Fibroblast of lung (primary cell): Measurements from ENCODE around the gene MUSK. TPM values are rescaled to one million over a fixed set of nuclear protein-coding genes. Genes with fewer than 3 reads are reported as not detected.

Source experiments
- DNase-seq, 2 donors: peaks; one replicate each; pipeline versions ENCODE4 v3.0.0 to v3.0.0-alpha.2; 2010; ENCODE audit warnings: low read depth in 2 of 2
- H2AFZ ChIP-seq: 2 replicates; pipeline ENCODE4 v1.5.1; 2012; ENCODE audit warnings: low read length, control low read depth, inconsistent platforms
- H3K27ac ChIP-seq: 2 replicates; pipeline ENCODE4 v1.5.1; 2011; ENCODE audit warnings: low read length, control low read depth; ENCODE audit not compliant: insufficient read depth
- H3K27me3 ChIP-seq: 2 replicates; pipeline ENCODE4 v1.5.1; 2011; ENCODE audit warnings: mild to moderate bottlenecking, low read length; ENCODE audit not compliant: control insufficient read depth, insufficient read depth
- H3K36me3 ChIP-seq: 2 replicates; pipeline ENCODE4 v1.5.1; 2011; ENCODE audit warnings: low read length; ENCODE audit not compliant: control insufficient read depth, insufficient read depth
- H3K4me1 ChIP-seq: 2 replicates; pipeline ENCODE4 v1.5.1; 2011; ENCODE audit warnings: low read length; ENCODE audit not compliant: control insufficient read depth, insufficient read depth; ENCODE audit errors: extremely low read depth
- H3K4me2 ChIP-seq: 2 replicates; pipeline ENCODE4 v1.5.1; 2011; ENCODE audit warnings: low read length, control low read depth; ENCODE audit not compliant: insufficient read depth; ENCODE audit errors: extremely low read depth
- H3K4me3 ChIP-seq, 4 experiments: fragments of 200-600 bp in 1 of 4; sonication (generic) in 1 of 4; replicated peaks in 1 of 4; 2 replicates each; pipeline ENCODE4 v1.5.1; 2011 to 2016; ENCODE audit warnings: low read length in 4 of 4, low read depth in 3 of 4, mild to moderate bottlenecking in 3 of 4, control low read depth in 2 of 4, inconsistent platforms in 1 of 4, mixed read lengths in 1 of 4; ENCODE audit not compliant: insufficient read depth in 1 of 4; ENCODE audit errors: control extremely low read depth in 1 of 4
- H3K79me2 ChIP-seq: 2 replicates; pipeline ENCODE4 v1.5.1; 2012; ENCODE audit warnings: mild to moderate bottlenecking, low read length, inconsistent platforms; ENCODE audit not compliant: control insufficient read depth, insufficient read depth
- H3K9ac ChIP-seq: 2 replicates; pipeline ENCODE4 v1.5.1; 2011; ENCODE audit warnings: mild to moderate bottlenecking, low read length, control low read depth; ENCODE audit not compliant: insufficient read depth
- H3K9me3 ChIP-seq: 2 replicates; pipeline ENCODE4 v1.5.1; 2012; ENCODE audit warnings: low read depth, low read length; ENCODE audit not compliant: control insufficient read depth, insufficient read depth
- H4K20me1 ChIP-seq: 2 replicates; pipeline ENCODE4 v1.5.1; 2011; ENCODE audit warnings: low read length; ENCODE audit not compliant: control insufficient read depth, insufficient read depth; ENCODE audit errors: extremely low read depth
- CTCF ChIP-seq, 2 donors: IDR thresholded peaks in 1 of 2; conservative IDR thresholded peaks in 1 of 2; 1 replicate in 1 of 2; 2 replicates in 1 of 2; pipeline ENCODE4 v1.5.1; 2011 to 2012; ENCODE audit warnings: low read length in 2 of 2, control low read depth in 1 of 2, inconsistent platforms in 1 of 2, low read depth in 1 of 2, mild to moderate bottlenecking in 1 of 2
- EZH2 ChIP-seq: IDR thresholded peaks from 2 replicates; pipeline ENCODE4 v1.5.1; 2012; ENCODE audit warnings: low read length, control low read depth, mild to moderate bottlenecking; ENCODE audit errors: missing control alignments
- polyA plus RNA-seq, 2 donors: library from polyadenylated mRNA; depleted of rRNA in 1 of 2; stranded (reverse) in 1 of 2; unstranded in 1 of 2; fragments of >200 nt; gene quantifications; 2 replicates each; pipeline ENCODE4 v1.2.1, GENCODE V29; 2011 to 2012; ENCODE audit warnings: missing spikeins in 1 of 2
- total RNA-seq: library from RNA; depleted of rRNA; stranded (reverse); fragments of >200 nt; gene quantifications from 2 replicates; pipeline ENCODE4 v1.2.1, GENCODE V29; 2014

Gene MUSK
- total and polyA plus RNA-seq, 2 donors (not counting 1 experiment from before 2014, with no cell fraction given): 0.31 to 0.66 TPM

DNA sequence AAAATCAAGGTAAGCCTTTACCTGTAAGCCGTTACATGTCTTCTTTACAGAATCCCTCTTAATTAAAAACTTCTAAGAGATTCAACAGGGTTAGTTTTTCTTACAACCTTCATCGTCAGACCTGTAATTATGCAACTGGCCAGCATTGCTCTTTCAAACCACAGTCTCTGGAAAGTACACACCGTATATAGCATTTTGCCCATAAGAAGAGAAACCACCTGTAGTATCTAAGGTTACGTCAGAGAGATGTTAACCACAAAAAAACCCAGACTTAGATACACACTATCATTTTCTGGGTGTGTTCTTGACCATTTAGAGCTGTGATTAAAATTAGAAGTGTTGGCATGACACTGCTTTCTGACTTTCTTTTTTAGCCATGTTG is 140.0 kb downstream of the MUSK start:
- no peak overlapping the region for H3K27ac ChIP-seq
- H3K4me1 ChIP-seq: peaks cover 3% of the 10 kb centered on the region
- TF ChIP-seq CTCF (conservative IDR thresholded peaks at IDR 0.05 in 1 of 2, IDR thresholded peaks at IDR 0.05 in 1 of 2; ENCODE audit: low read depth in 1 of 2, low read length in 2 of 2) (no peak), EZH2 (no peak)
- DNase-seq: no peak
- no peak overlapping the region for H3K9ac ChIP-seq
- H2AFZ ChIP-seq: no peak overlapping the region
- H3K9me3 ChIP-seq: no peaks in the 10 kb centered on the region
- H3K27me3 ChIP-seq: no peaks in the 10 kb centered on the region
- H3K36me3 ChIP-seq: no peaks in the 10 kb centered on the region
- H4K20me1 ChIP-seq: no peaks in the 10 kb centered on the region
- no peak overlapping the region for H3K4me2 ChIP-seq
- H3K4me3 ChIP-seq: no peak overlapping the region
- no peaks in the 10 kb centered on the region for H3K79me2 ChIP-seq

DNA sequence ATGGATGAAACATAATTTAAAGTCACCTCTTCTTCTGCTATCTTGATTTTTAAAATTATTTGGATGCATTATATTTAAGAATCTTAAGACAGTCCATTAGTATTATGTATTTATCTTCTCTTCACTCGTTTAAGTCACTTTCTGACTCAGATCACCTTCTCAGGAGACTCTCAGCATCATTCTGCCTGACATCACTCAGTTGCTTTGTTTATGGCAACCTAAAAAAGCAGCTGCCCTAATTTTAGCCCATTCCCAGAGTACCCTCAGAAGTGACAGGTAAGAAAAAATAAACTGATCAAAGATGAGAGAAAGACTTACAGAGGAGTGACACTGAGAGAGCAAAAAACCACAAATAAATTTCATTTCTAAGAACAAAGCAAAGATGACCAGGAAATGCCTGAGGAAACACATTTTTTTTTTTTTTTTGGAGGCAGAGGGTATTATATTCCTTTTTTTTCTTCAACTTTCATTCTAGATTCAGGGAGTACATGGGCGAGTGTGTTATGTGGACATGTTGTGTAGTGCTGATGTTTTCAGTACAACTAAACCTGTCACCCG is 140.5 kb downstream of the MUSK start:
- Histone ChIP-seq H4K20me1 (no peaks in the 10 kb centered on the region), H3K79me2 (no peaks in the 10 kb centered on the region), H3K27me3 (no peaks in the 10 kb centered on the region), H3K36me3 (no peaks in the 10 kb centered on the region), H3K4me1 (peaks cover 3% of the 10 kb centered on the region), H3K27ac (no peak overlapping the region), H2AFZ (no peak overlapping the region), H3K4me2 (no peak overlapping the region), H3K9ac (no peak overlapping the region), H3K9me3 (no peaks in the 10 kb centered on the region), H3K4me3 (no peak overlapping the region)
- no peak for TF ChIP-seq EZH2
- no peak for TF ChIP-seq CTCF (conservative IDR thresholded peaks at IDR 0.05 in 1 of 2, IDR thresholded peaks at IDR 0.05 in 1 of 2; ENCODE audit: low read depth in 1 of 2, low read length in 2 of 2)
- DNase-seq: no peak

- DNase-seq: no peak
- Histone ChIP-seq H3K9me3 (no peaks in the 10 kb centered on the region), H4K20me1 (no peaks in the 10 kb centered on the region), H3K4me3 (no peak overlapping the region), H3K36me3 (no peaks in the 10 kb centered on the region), H2AFZ (no peak overlapping the region), H3K27me3 (no peaks in the 10 kb centered on the region), H3K79me2 (no peaks in the 10 kb centered on the region), H3K4me1 (peaks cover 3% of the 10 kb centered on the region), H3K9ac (no peak overlapping the region), H3K4me2 (no peak overlapping the region), H3K27ac (no peak overlapping the region)
- TF ChIP-seq CTCF (conservative IDR thresholded peaks at IDR 0.05 in 1 of 2, IDR thresholded peaks at IDR 0.05 in 1 of 2; ENCODE audit: low read depth in 1 of 2, low read length in 2 of 2) (no peak), EZH2 (no peak)
Observed at GRCh38 chr9:110810262-110810976, 141.8 kb downstream of the MUSK start.
